ENCODE results near the gene ZNF804A. TPM values are rescaled to one million over a fixed set of nuclear protein-coding genes. Genes with fewer than 3 reads are reported as not detected.

ZNF804A gene
- total and polyA plus RNA-seq, 4 donors: 0.07 to 0.37 (median 0.13) TPM

- TF ChIP-seq ZBTB33 (IDR thresholded peaks at IDR 0.05) (no peak), CTCF (IDR thresholded peaks at IDR 0.05; ENCODE audit: low read depth, low read length, missing input control) (no peak), REST (IDR thresholded peaks at IDR 0.05) (no peak), EGR1 (IDR thresholded peaks at IDR 0.05; ENCODE audit: low read depth in 2 of 2) (no peak), MAX (IDR thresholded peaks at IDR 0.05) (no peak), JUND (IDR thresholded peaks at IDR 0.05) (no peak), GABPA (IDR thresholded peaks at IDR 0.05 in 1 of 2, conservative IDR thresholded peaks at IDR 0.05 in 1 of 2) (no peak), FOXA1 (IDR thresholded peaks at IDR 0.05) (no peak), NR2F2 (IDR thresholded peaks at IDR 0.05) (no peak), SP1 (IDR thresholded peaks at IDR 0.05) (no peak), YY1 (IDR thresholded peaks at IDR 0.05) (no peak), RAD21 (IDR thresholded peaks at IDR 0.05) (no peak), ATF3 (IDR thresholded peaks at IDR 0.05) (no peak), FOXA2 (IDR thresholded peaks at IDR 0.05) (no peak), RXRA (IDR thresholded peaks at IDR 0.05) (no peak), HNF4A (conservative IDR thresholded peaks at IDR 0.05) (no peak), HNF4G (IDR thresholded peaks at IDR 0.05) (no peak), TAF1 (conservative IDR thresholded peaks at IDR 0.05) (no peak)
- Histone ChIP-seq H3K9ac (ENCODE audit: low read depth in 1 of 2, low read length in 2 of 2) (no peak overlapping the region), H3K9me3 (ENCODE audit: control insufficient read depth in 4 of 4, low read length in 3 of 4) (peaks cover 0 to 8% (median 5%) of the 10 kb centered on the region in 4 donors), H3K4me3 (ENCODE audit: low read depth in 1 of 3, low read length in 3 of 3) (no peak overlapping the region), H3K36me3 (ENCODE audit: control insufficient read depth in 4 of 4, insufficient read depth in 3 of 4, low read depth in 1 of 4, low read length in 3 of 4) (no peaks in the 10 kb centered on the region), H3K4me1 (ENCODE audit: control insufficient read depth in 4 of 4, insufficient read depth in 4 of 4, low read length in 3 of 4) (no peaks in the 10 kb centered on the region), H3K27me3 (ENCODE audit: control insufficient read depth in 4 of 4, insufficient read depth in 4 of 4, low read length in 3 of 4) (no peaks in the 10 kb centered on the region), H3K27ac (ENCODE audit: low read depth in 1 of 2, low read length in 2 of 2) (no peak overlapping the region)
- WGBS: 91% methylated on average over 2 of the region's 2 CpGs
- no peak for DNase-seq (ENCODE audit: low spot score)
Observed at GRCh38 chr2:184680825-184681224, 82.5 kb downstream of the ZNF804A start.

All from liver (tissue), 9 donors.